Measurements from ENCODE around the gene CRYAB. TPM values are rescaled to one million over a fixed set of nuclear protein-coding genes. Genes with fewer than 3 reads are reported as not detected.

Gene CRYAB
- total and polyA plus RNA-seq, 2 of the 4 experiments (the other 2 are of a cell fraction): 6.5 to 19.5 TPM

DNA sequence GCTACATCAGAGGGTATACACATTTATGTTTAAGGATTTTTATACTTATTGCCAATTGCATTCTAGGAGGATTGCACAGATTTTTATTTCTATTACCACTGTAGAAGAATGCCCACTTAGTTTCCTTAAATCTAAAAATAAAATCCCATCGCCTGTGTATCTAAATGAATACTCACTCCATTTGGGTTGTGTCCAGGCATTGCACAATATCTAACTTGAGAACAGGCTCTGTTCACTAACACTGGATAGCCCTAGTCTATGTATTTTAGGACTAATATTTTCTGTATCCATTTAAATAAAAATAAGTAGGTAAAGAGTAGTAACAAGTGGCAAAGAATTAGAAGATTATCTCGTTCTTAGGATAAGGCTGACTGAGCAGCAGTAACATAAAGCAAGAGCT lies 11.2 kb upstream of the CRYAB start:
- ChIA-PET CTCF (no interaction called here), POLR2A (ENCODE audit: unreplicated experiment) (no interaction called here)
- H4K5ac ChIP-seq (ENCODE audit: low read depth, low read length): peak overlapping the region; percentile 46; the same call in 1 of the 2 replicates
- peak overlapping the region; percentile 83; the same call in 1 of the 2 replicates for H3K23ac ChIP-seq (ENCODE audit: low read depth, low read length)
- H3K56ac ChIP-seq (ENCODE audit: extremely low read depth, insufficient read depth, low read length): peak overlapping the region; percentile 88
- peak overlapping the region; percentile 97 for H3K14ac ChIP-seq (replicated peaks; ENCODE audit: low read depth, low read length)
- peak overlapping the region; percentile 85 for H2BK120ac ChIP-seq (ENCODE audit: low read depth, low read length)
- DNase-seq (peak; percentile 89), ATAC-seq (ENCODE audit: low read depth) (no peak; the same call in 1 of the 2 replicates)
- H3K36me3 ChIP-seq (ENCODE audit: control insufficient read depth, insufficient read depth, low read length): no peaks in the 10 kb centered on the region
- BruUV-seq (replicated peaks): no TSS peak
- in situ Hi-C loops (cut with MboI; ENCODE audit: low sequenced_read_pairs) (loop anchor here (5.0 kb wide), 1 partner anchor 41 kb away; no protein-coding TSS in a partner anchor), intact Hi-C loops (cut with micrococcal nuclease) (no loop called here), dilution Hi-C loops (cut with HindIII; ENCODE audit: low sequenced_read_pairs, unreplicated experiment) (no loop called here)
- H4K20me1 ChIP-seq (ENCODE audit: insufficient read depth, low read length): no peaks in the 10 kb centered on the region
- H4K8ac ChIP-seq (ENCODE audit: low read depth in 2 of 2, low read length in 2 of 2): peak overlapping the region; percentile 90 to 94
- H2BK15ac ChIP-seq (ENCODE audit: low read depth, low read length): peak overlapping the region; percentile 91
- peaks cover 17% of the 10 kb centered on the region for H3K4me1 ChIP-seq (ENCODE audit: control insufficient read depth, insufficient read depth, low read length)
- no peaks in the 10 kb centered on the region for H3K9me3 ChIP-seq (ENCODE audit: control insufficient read depth, insufficient read depth, low read length)
- TF ChIP-seq CHD1 (IDR thresholded peaks at IDR 0.05; ENCODE audit: low read depth, low read length) (no peak), RFX5 (IDR thresholded peaks at IDR 0.05; ENCODE audit: low read depth, low read length) (no peak), POLR2A (IDR thresholded peaks at IDR 0.05; ENCODE audit: low read depth, low read length) (no peak), SMC3 (IDR thresholded peaks at IDR 0.05; ENCODE audit: low read depth, low read length) (no peak), RCOR1 (IDR thresholded peaks at IDR 0.05; ENCODE audit: insufficient replicate concordance, low read length) (no peak), MXI1 (IDR thresholded peaks at IDR 0.05; ENCODE audit: borderline replicate concordance, low read depth, low read length) (no peak), NFE2L2 (IDR thresholded peaks at IDR 0.05; ENCODE audit: low read depth, low read length) (peak; percentile 42; the same call in 1 of the 2 replicates), CEBPB (IDR thresholded peaks at IDR 0.05; ENCODE audit: low read depth, low read length) (peak; percentile 100)
- TF ChIP-seq, protein P1, sequence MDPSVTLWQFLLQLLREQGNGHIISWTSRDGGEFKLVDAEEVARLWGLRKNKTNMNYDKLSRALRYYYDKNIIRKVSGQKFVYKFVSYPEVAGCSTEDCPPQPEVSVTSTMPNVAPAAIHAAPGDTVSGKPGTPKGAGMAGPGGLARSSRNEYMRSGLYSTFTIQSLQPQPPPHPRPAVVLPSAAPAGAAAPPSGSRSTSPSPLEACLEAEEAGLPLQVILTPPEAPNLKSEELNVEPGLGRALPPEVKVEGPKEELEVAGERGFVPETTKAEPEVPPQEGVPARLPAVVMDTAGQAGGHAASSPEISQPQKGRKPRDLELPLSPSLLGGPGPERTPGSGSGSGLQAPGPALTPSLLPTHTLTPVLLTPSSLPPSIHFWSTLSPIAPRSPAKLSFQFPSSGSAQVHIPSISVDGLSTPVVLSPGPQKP (IDR thresholded peaks at IDR 0.05; ENCODE audit: borderline replicate concordance, low read depth, low read length): no peak
- TF ChIP-seq, protein P2, sequence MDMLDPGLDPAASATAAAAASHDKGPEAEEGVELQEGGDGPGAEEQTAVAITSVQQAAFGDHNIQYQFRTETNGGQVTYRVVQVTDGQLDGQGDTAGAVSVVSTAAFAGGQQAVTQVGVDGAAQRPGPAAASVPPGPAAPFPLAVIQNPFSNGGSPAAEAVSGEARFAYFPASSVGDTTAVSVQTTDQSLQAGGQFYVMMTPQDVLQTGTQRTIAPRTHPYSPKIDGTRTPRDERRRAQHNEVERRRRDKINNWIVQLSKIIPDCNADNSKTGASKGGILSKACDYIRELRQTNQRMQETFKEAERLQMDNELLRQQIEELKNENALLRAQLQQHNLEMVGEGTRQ (IDR thresholded peaks at IDR 0.05; ENCODE audit: low read depth, low read length): no peak
- peaks cover 21% of the 10 kb centered on the region for H3K9me1 ChIP-seq (ENCODE audit: insufficient read depth, low read length)
- H3K4ac ChIP-seq (ENCODE audit: low read depth, low read length): peak overlapping the region; percentile 98; the same call in 1 of the 2 replicates
- WGBS, 2 experiments (ENCODE audit: extremely low coverage in 2 of 2, insufficient read length in 1 of 2): 0% methylated on average over 1 of the region's 2 CpGs; no CpG with 5 or more reads in 1 of the 2 experiments
- peak overlapping the region; percentile 97 for H2BK20ac ChIP-seq (ENCODE audit: low read depth, low read length)
- H3K79me1 ChIP-seq (ENCODE audit: low read depth in 1 of 2, low read length in 2 of 2): peaks cover 0 to 8% of the 10 kb centered on the region in 2 experiments; a peak in 2 of 4 replicates
- peak overlapping the region; percentile 75; the same call in 1 of the 2 replicates for H3K4me2 ChIP-seq (ENCODE audit: low read depth, low read length)
- no peak overlapping the region for H2AFZ ChIP-seq (replicated peaks; ENCODE audit: low read length, poor library complexity)
- H3K27me3 ChIP-seq (ENCODE audit: control insufficient read depth, insufficient read depth, low read length): no peaks in the 10 kb centered on the region
- H3K27ac ChIP-seq (ENCODE audit: insufficient read depth, low read length): peak overlapping the region; percentile 52; the same call in 1 of the 2 replicates
- peak overlapping the region; percentile 57; the same call in 1 of the 2 replicates for H3K9ac ChIP-seq (ENCODE audit: low read depth, low read length)
- H2AK9ac ChIP-seq (replicated peaks; ENCODE audit: low read depth, low read length, poor library complexity): no peak overlapping the region
- peak overlapping the region; percentile 34; the same call in 1 of the 2 replicates for H3K18ac ChIP-seq (ENCODE audit: low read depth, low read length)
- no peak overlapping the region for H3K4me3 ChIP-seq (ENCODE audit: insufficient read depth, low read depth, low read length)
- H2AK5ac ChIP-seq (ENCODE audit: low read depth, low read length): peak overlapping the region; percentile 15; the same call in 1 of the 2 replicates
- peak overlapping the region; percentile 96 for H4K91ac ChIP-seq (ENCODE audit: insufficient read depth, low read depth, low read length)
- H2BK5ac ChIP-seq (ENCODE audit: low read depth, low read length, poor library complexity, severe bottlenecking): peak overlapping the region; percentile 90
